Measurements from ENCODE around the gene SETD6. TPM values are rescaled to one million over a fixed set of nuclear protein-coding genes. Genes with fewer than 3 reads are reported as not detected.

The SETD6 gene, protein sequence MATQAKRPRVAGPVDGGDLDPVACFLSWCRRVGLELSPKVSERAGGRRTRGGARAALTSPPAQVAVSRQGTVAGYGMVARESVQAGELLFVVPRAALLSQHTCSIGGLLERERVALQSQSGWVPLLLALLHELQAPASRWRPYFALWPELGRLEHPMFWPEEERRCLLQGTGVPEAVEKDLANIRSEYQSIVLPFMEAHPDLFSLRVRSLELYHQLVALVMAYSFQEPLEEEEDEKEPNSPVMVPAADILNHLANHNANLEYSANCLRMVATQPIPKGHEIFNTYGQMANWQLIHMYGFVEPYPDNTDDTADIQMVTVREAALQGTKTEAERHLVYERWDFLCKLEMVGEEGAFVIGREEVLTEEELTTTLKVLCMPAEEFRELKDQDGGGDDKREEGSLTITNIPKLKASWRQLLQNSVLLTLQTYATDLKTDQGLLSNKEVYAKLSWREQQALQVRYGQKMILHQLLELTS
- 34.0 to 41.1 TPM (median 35.0 TPM) in 3 replicates for total RNA-seq (2021)
- percentile 94 among the genes with signal in this experiment for Bru-seq, nascent RNA
- long read RNA-seq, experiment 1, transcript SETD6-208 (3 exons, 1,261 nt): minor isoform, 6 of 97 reads
- long read RNA-seq, experiment 1, transcript SETD6-201 (8 exons, 1,553 nt): major isoform, 18 of 97 reads
- long read RNA-seq, experiment 1, transcript SETD6-202 (9 exons, 2,042 nt): minor isoform, 15 of 97 reads
- long read RNA-seq, experiment 1, partial matches to known transcripts: 13 of 97 reads
- long read RNA-seq, experiment 1, other reads (novel, unspliced or antisense): 35 of 97 reads
- long read RNA-seq, experiment 2, transcript SETD6-202 (9 exons, 2,042 nt): major isoform, 6 of 31 reads
- long read RNA-seq, experiment 2, partial matches to known transcripts: 4 of 31 reads
- long read RNA-seq, experiment 2, other reads (novel, unspliced or antisense): 19 of 31 reads
- long read RNA-seq, experiment 3, transcript SETD6-202 (9 exons, 2,042 nt): major isoform, 7 of 20 reads
- long read RNA-seq, experiment 3, transcript SETD6-212 (2 exons, 533 nt): minor isoform, 6 of 20 reads
- long read RNA-seq, experiment 3, partial matches to known transcripts: 1 of 20 reads
- long read RNA-seq, experiment 3, other reads (novel, unspliced or antisense): 6 of 20 reads

DNA sequence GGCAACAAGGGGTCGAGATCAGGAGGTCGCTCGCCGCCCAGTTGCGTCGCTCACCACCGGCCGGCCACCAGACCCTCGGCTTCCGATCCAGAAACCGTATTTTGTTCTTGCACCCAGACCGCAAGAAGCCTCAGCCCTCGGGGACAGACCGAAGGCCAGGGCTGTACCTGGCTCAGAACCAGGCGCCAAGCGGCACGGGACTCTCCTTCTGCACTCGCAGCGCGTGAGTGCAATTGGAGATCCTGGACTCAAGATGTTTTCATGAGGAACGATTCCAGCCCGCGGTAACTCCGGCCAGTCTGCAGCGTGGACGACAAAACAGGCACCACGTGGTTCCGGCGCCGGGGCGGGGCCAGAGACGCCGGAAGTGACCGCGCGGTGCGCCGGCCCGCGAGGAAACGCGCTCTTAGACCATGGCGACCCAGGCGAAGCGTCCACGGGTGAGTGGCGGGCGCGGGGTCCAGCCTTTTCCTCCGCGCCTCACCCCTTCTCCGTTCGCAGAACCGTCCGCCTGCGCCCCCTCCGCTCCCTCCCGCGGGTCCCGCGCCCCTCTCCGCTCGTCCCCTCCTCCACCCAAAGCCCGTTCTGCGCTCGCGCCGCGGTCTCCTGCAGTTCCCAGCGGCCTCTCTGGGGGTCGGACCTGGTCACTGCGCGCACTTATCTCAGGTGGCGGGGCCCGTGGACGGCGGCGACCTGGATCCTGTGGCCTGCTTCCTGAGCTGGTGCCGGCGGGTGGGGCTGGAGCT lies at the start of gene SETD6:
TSS of gene SETD6 (plus strand) at position 393 of the 746 bp plus-strand sequence. CDS start at position 414, 21 bp downstream.
- Mint-ChIP-seq H3K4me1 (peaks cover 29% of the 10 kb centered on the region), H3K27me3 (ENCODE audit: low read depth) (no peaks in the 10 kb centered on the region), H3K36me3 (peaks cover 34% of the 10 kb centered on the region), H3K9me3 (no peaks in the 10 kb centered on the region), H3K27ac (peak within 1 kb of the TSS; percentile 87), H3K4me3 (peak within 1 kb of the TSS; percentile 88)
- peak; percentile 84 for DNase-seq (ENCODE audit: low spot score)
- ATAC-seq: peak; percentile 60
- ChIA-PET POLR2A (interaction anchor here (0.6 to 1.0 kb wide), 9 partner anchors 9 to 241 kb away, joined by 3 to 5 read pairs (median 4); partner anchors contain the start of genes NDRG4 and SLC38A7), CTCF (interaction anchor here (0.6 to 1.9 kb wide), 6 partner anchors 20 to 241 kb away, joined by 3 to 11 read pairs (median 5); no protein-coding TSS in a partner anchor)
- TF ChIP-seq ZNF138 (CRISPR knock-in tag; conservative IDR thresholded peaks at IDR 0.05): 0 out of 2 replicates have a peak, but pooled peaks have one; percentile 39
- no peak for TF ChIP-seq TEAD4 (CRISPR knock-in tag; IDR thresholded peaks at IDR 0.05)
- TF ChIP-seq MXD4 (CRISPR knock-in tag; IDR thresholded peaks at IDR 0.05; ENCODE audit: borderline replicate concordance): no peak
- TF ChIP-seq, protein P1, sequence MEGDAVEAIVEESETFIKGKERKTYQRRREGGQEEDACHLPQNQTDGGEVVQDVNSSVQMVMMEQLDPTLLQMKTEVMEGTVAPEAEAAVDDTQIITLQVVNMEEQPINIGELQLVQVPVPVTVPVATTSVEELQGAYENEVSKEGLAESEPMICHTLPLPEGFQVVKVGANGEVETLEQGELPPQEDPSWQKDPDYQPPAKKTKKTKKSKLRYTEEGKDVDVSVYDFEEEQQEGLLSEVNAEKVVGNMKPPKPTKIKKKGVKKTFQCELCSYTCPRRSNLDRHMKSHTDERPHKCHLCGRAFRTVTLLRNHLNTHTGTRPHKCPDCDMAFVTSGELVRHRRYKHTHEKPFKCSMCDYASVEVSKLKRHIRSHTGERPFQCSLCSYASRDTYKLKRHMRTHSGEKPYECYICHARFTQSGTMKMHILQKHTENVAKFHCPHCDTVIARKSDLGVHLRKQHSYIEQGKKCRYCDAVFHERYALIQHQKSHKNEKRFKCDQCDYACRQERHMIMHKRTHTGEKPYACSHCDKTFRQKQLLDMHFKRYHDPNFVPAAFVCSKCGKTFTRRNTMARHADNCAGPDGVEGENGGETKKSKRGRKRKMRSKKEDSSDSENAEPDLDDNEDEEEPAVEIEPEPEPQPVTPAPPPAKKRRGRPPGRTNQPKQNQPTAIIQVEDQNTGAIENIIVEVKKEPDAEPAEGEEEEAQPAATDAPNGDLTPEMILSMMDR (IDR thresholded peaks at IDR 0.05): no peak
- no peak for TF ChIP-seq ZBTB21 (CRISPR knock-in tag; IDR thresholded peaks at IDR 0.05; ENCODE audit: borderline replicate concordance)
- TF ChIP-seq ELF4 (CRISPR knock-in tag; IDR thresholded peaks at IDR 0.05; ENCODE audit: low read depth): no peak
- TF ChIP-seq PRRX2 (CRISPR knock-in tag; IDR thresholded peaks at IDR 0.05): no peak
- no peak for TF ChIP-seq TCF7 (CRISPR knock-in tag; IDR thresholded peaks at IDR 0.05; ENCODE audit: low read depth)
- TF ChIP-seq, protein P2, sequence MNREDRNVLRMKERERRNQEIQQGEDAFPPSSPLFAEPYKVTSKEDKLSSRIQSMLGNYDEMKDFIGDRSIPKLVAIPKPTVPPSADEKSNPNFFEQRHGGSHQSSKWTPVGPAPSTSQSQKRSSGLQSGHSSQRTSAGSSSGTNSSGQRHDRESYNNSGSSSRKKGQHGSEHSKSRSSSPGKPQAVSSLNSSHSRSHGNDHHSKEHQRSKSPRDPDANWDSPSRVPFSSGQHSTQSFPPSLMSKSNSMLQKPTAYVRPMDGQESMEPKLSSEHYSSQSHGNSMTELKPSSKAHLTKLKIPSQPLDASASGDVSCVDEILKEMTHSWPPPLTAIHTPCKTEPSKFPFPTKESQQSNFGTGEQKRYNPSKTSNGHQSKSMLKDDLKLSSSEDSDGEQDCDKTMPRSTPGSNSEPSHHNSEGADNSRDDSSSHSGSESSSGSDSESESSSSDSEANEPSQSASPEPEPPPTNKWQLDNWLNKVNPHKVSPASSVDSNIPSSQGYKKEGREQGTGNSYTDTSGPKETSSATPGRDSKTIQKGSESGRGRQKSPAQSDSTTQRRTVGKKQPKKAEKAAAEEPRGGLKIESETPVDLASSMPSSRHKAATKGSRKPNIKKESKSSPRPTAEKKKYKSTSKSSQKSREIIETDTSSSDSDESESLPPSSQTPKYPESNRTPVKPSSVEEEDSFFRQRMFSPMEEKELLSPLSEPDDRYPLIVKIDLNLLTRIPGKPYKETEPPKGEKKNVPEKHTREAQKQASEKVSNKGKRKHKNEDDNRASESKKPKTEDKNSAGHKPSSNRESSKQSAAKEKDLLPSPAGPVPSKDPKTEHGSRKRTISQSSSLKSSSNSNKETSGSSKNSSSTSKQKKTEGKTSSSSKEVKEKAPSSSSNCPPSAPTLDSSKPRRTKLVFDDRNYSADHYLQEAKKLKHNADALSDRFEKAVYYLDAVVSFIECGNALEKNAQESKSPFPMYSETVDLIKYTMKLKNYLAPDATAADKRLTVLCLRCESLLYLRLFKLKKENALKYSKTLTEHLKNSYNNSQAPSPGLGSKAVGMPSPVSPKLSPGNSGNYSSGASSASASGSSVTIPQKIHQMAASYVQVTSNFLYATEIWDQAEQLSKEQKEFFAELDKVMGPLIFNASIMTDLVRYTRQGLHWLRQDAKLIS (CRISPR knock-in tag; IDR thresholded peaks at IDR 0.05; ENCODE audit: borderline replicate concordance): no peak
- TF ChIP-seq ZNF219 (CRISPR knock-in tag; IDR thresholded peaks at IDR 0.05; ENCODE audit: borderline replicate concordance): no peak
- peak; percentile 52; the same call in 1 of the 2 replicates for TF ChIP-seq FOXJ3 (CRISPR knock-in tag; IDR thresholded peaks at IDR 0.05; ENCODE audit: borderline replicate concordance)
- TF ChIP-seq, protein P3, sequence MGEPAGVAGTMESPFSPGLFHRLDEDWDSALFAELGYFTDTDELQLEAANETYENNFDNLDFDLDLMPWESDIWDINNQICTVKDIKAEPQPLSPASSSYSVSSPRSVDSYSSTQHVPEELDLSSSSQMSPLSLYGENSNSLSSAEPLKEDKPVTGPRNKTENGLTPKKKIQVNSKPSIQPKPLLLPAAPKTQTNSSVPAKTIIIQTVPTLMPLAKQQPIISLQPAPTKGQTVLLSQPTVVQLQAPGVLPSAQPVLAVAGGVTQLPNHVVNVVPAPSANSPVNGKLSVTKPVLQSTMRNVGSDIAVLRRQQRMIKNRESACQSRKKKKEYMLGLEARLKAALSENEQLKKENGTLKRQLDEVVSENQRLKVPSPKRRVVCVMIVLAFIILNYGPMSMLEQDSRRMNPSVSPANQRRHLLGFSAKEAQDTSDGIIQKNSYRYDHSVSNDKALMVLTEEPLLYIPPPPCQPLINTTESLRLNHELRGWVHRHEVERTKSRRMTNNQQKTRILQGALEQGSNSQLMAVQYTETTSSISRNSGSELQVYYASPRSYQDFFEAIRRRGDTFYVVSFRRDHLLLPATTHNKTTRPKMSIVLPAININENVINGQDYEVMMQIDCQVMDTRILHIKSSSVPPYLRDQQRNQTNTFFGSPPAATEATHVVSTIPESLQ (CRISPR knock-in tag; IDR thresholded peaks at IDR 0.05): peak; percentile 78; the same call in 1 of the 2 replicates
- TF ChIP-seq, protein P4, sequence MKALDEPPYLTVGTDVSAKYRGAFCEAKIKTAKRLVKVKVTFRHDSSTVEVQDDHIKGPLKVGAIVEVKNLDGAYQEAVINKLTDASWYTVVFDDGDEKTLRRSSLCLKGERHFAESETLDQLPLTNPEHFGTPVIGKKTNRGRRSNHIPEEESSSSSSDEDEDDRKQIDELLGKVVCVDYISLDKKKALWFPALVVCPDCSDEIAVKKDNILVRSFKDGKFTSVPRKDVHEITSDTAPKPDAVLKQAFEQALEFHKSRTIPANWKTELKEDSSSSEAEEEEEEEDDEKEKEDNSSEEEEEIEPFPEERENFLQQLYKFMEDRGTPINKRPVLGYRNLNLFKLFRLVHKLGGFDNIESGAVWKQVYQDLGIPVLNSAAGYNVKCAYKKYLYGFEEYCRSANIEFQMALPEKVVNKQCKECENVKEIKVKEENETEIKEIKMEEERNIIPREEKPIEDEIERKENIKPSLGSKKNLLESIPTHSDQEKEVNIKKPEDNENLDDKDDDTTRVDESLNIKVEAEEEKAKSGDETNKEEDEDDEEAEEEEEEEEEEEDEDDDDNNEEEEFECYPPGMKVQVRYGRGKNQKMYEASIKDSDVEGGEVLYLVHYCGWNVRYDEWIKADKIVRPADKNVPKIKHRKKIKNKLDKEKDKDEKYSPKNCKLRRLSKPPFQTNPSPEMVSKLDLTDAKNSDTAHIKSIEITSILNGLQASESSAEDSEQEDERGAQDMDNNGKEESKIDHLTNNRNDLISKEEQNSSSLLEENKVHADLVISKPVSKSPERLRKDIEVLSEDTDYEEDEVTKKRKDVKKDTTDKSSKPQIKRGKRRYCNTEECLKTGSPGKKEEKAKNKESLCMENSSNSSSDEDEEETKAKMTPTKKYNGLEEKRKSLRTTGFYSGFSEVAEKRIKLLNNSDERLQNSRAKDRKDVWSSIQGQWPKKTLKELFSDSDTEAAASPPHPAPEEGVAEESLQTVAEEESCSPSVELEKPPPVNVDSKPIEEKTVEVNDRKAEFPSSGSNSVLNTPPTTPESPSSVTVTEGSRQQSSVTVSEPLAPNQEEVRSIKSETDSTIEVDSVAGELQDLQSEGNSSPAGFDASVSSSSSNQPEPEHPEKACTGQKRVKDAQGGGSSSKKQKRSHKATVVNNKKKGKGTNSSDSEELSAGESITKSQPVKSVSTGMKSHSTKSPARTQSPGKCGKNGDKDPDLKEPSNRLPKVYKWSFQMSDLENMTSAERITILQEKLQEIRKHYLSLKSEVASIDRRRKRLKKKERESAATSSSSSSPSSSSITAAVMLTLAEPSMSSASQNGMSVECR (CRISPR knock-in tag; IDR thresholded peaks at IDR 0.05; ENCODE audit: borderline replicate concordance): peak; percentile 92; the same call in 1 of the 2 replicates
- TF ChIP-seq TP53 (CRISPR knock-in tag; IDR thresholded peaks at IDR 0.05): peak; percentile 64; the same call in 1 of the 2 replicates
- TF ChIP-seq, protein P5, sequence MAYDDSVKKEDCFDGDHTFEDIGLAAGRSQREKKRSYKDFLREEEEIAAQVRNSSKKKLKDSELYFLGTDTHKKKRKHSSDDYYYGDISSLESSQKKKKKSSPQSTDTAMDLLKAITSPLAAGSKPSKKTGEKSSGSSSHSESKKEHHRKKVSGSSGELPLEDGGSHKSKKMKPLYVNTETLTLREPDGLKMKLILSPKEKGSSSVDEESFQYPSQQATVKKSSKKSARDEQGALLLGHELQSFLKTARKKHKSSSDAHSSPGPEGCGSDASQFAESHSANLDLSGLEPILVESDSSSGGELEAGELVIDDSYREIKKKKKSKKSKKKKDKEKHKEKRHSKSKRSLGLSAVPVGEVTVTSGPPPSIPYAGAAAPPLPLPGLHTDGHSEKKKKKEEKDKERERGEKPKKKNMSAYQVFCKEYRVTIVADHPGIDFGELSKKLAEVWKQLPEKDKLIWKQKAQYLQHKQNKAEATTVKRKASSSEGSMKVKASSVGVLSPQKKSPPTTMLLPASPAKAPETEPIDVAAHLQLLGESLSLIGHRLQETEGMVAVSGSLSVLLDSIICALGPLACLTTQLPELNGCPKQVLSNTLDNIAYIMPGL (CRISPR knock-in tag; IDR thresholded peaks at IDR 0.05): peak; percentile 98
- TF ChIP-seq, protein P6, sequence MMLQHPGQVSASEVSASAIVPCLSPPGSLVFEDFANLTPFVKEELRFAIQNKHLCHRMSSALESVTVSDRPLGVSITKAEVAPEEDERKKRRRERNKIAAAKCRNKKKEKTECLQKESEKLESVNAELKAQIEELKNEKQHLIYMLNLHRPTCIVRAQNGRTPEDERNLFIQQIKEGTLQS (CRISPR knock-in tag; conservative IDR thresholded peaks at IDR 0.05): no peak
- peak; percentile 93 for TF ChIP-seq TEAD1 (CRISPR knock-in tag; IDR thresholded peaks at IDR 0.05)

Measured in WTC11 (cell line).